T-helper 2 cell treated with Interferon-gamma antibody and Interleukin-4, amounts not matched to agents 5 μg/mL and 100 μg/mL, for 36 hours (primary cell): ENCODE data around the gene ETS1.

Source experiments
- DNase-seq: peaks from one replicate; pipeline ENCODE4 v3.0.0; 2021; ENCODE audit warnings: low spot score
- H3K27ac Mint-ChIP-seq: one replicate; pipeline ENCODE4 v1.8.0; 2021; ENCODE audit warnings: mild to moderate bottlenecking, mixed read lengths
- H3K27me3 Mint-ChIP-seq: one replicate; pipeline ENCODE4 v1.8.0; 2021; ENCODE audit warnings: low read depth, mixed read lengths
- H3K36me3 Mint-ChIP-seq: one replicate; pipeline ENCODE4 v1.8.0; 2021; ENCODE audit warnings: low read depth, mixed read lengths
- H3K4me1 Mint-ChIP-seq: one replicate; pipeline ENCODE4 v1.8.0; 2021; ENCODE audit warnings: low read depth, mixed read lengths
- H3K4me3 Mint-ChIP-seq: one replicate; pipeline ENCODE4 v1.8.0; 2022; ENCODE audit warnings: mild to moderate bottlenecking, moderate library complexity, mixed read lengths
- H3K9me3 Mint-ChIP-seq: one replicate; pipeline ENCODE4 v1.8.0; 2021; ENCODE audit warnings: mixed read lengths

Gene ETS1

DNA sequence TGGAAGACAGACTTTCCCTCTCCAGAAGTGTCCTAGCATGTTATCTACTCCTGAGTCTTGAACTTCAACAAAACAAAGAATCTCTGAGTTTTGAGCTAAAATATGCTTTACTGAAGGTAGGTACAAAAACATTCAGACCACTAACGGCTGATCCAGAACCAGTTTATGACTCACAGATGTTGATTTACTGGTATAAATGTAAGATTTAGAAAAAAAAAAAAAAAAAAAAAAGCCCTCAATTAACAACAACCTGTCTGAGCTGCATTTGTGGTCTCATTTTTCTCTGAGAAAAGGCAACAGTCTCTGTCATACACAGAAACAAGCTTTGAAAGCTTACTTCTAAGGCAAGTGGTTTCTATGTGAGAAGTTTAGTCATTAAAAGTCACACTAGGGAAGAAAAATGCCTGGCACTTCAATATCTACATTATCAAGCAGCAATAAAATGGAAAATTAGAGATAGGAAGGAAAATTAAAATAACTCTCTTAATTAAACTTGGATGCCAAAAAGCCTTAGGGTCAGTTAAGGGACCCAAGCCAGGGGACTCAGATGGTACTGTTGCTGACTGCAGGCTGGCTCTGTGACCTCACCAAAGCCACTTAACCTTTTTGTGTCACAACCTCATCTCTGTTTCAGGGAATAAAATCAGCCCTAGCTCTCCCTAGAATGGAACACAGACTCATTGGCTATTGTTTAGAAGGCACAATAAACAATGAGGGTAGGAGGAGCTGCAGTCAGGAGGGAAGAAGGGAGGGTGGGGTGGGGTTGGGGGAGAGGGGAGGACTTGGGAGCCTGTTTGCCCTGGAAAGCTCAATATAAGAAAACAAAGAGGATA, 61.7 kb downstream of the ETS1 start:
- peak; percentile 48 for DNase-seq
- H3K36me3 Mint-ChIP-seq = peaks cover 12% of the 10 kb centered on the region

DNA sequence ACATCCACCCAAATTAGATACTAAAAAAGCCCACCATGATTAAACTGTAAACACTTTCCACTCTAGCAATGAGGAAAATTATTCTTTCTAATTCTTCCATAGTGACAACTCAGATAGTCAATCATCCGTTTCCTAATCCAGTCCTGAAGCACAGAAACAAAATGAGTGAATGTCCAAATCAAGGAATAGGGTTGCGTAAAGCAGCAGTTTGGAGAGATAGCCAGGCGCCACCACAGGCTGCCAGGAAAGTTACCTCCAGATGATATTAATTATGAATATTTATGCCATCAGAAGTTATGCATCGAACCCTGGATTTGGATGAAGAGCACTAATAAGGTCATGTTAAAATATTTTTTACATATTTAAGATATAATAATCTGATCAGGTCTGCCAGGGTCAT, 63.2 kb downstream of the ETS1 start:
- Mint-ChIP-seq H3K9me3 (no peaks in the 10 kb centered on the region), H3K27me3 (no peaks in the 10 kb centered on the region), H3K4me3 (peak overlapping the region; percentile 86), H3K36me3 (peaks cover 25% of the 10 kb centered on the region), H3K27ac (peak overlapping the region; percentile 97), H3K4me1 (peaks cover 57% of the 10 kb centered on the region)
- no peak for DNase-seq

More for the DNA sequence above, 61.7 kb downstream of the ETS1 start:
- Mint-ChIP-seq H3K4me1 (peaks cover 59% of the 10 kb centered on the region), H3K27ac (peak overlapping the region; percentile 94), H3K27me3 (no peaks in the 10 kb centered on the region), H3K4me3 (peak overlapping the region; percentile 86), H3K9me3 (no peaks in the 10 kb centered on the region)

DNA sequence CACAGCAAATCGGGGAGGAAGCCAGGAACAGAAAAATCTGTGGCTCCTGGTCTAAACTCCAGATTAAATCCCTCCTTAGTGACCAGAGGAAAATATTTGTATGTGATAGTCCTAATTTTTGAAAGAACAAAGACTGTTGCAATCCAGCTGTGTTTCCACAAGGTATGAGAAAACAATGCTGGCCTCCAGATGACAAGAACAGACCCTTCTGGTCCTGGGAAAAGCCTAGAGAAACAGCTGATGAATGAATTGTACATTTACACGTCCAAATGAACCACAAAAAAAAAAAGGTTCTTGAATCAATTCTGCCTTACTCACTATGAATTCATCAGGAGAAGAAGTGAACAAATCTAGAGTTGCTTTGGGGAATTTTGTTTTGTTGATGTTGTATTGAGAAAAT, 63.7 kb downstream of the ETS1 start:
- Mint-ChIP-seq H3K4me3 (peak overlapping the region; percentile 86), H3K27me3 (no peaks in the 10 kb centered on the region), H3K4me1 (peaks cover 55% of the 10 kb centered on the region), H3K36me3 (peaks cover 31% of the 10 kb centered on the region), H3K9me3 (no peaks in the 10 kb centered on the region), H3K27ac (peak overlapping the region; percentile 97)
- no peak for DNase-seq

DNA sequence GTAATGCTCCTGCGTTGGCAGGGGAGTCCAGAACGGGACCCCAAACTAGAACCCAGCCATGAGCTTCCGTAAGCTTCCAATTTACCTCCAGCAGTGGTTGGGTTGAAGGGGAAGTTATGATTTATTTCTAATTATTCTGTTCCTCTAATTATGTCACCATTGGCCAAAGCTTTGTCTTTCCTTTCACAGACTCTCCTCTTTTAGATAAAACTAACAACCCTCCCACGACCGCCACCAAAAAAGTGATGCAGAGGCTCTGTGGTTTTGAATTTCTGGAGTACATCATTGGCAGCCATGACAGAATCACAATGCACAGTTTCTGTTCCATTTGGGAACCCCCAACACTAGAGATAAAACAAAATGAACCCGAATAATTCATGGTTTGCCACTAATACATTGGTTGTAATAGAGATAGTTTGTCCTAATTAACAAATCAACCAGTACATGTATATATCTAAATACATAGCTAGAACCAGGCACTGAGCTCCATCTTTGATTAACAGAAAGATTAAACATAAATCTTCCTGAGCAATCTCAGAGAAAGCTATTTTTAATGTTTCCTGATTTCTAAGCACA, 64.3 kb downstream of the ETS1 start:
- Mint-ChIP-seq H3K9me3 (no peaks in the 10 kb centered on the region), H3K27ac (peak overlapping the region; percentile 97), H3K4me3 (peak overlapping the region; percentile 86), H3K4me1 (peaks cover 52% of the 10 kb centered on the region), H3K36me3 (peaks cover 37% of the 10 kb centered on the region), H3K27me3 (no peaks in the 10 kb centered on the region)
- peak; percentile 77 for DNase-seq

DNA sequence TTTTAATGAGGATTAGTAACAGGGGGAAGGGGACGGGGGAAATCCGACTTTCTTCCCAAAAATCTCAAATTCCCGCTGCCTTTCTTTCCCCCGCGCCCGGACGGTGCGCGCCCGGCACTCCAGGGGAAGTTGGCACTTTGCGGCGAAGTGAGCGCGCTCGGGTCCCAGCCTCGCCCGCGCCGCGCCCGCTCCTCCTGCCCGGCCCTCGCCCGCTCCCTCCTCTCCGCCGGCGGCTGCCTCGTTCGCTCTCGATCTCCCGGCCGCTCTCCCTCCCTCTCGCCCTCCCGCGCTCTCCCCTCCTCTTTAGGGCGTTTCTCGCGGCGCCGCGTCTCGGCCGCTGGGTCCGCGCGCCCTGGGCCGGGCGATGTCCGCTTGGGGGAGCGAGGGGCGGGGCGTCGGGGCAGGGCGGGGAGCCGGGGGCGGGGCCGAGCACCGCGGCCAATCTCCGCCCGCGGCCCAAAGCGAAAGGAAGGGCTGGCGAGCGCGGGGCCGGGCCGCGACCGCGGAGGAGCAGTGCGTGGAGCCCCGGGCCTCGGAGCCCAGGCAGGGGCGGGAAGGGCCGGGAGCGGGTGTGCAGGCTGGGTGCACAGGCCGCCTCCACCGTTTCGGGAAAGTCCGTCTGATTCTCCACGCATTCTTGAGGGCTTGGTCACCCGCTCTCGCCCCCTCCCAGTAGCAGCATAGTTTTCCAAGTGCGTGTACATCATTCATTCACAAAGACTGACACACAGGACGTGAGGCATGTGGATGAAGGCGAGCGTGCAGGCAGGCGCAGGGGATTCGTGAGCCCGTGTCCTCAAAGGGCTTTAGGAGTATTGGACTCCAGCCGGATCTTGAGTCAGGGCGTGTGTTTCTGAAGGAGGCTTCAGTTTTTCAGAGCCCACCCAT, 65.1 kb downstream of the ETS1 start:
- peak; percentile 92 for DNase-seq
- Mint-ChIP-seq H3K27me3 (no peaks in the 10 kb centered on the region), H3K9me3 (no peaks in the 10 kb centered on the region), H3K36me3 (peaks cover 44% of the 10 kb centered on the region), H3K27ac (peak overlapping the region; percentile 97), H3K4me3 (peak overlapping the region; percentile 98), H3K4me1 (peaks cover 47% of the 10 kb centered on the region)

DNA sequence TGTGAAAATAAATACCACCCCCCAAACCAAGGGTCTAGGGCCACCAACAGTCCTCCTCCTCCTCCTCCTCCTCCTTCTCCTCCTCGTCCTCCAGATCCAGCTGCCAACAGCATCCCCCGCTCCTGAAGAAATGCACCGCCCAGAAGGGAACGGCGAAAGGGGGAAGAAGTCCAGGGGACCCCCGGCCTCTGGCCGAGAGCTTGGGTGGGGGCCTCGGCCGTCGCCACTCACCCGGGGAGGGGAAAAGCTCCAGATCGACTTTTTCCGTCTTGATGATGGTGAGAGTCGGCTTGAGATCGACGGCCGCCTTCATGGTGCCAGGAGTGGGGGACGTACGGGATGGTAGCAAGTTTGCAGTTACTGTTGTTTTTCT, 65.7 kb downstream of the ETS1 start:
- Mint-ChIP-seq H3K4me3 (peak overlapping the region; percentile 98), H3K27ac (peak overlapping the region; percentile 93), H3K36me3 (peaks cover 50% of the 10 kb centered on the region), H3K4me1 (peaks cover 44% of the 10 kb centered on the region), H3K27me3 (no peaks in the 10 kb centered on the region), H3K9me3 (no peaks in the 10 kb centered on the region)
- no peak for DNase-seq

DNA sequence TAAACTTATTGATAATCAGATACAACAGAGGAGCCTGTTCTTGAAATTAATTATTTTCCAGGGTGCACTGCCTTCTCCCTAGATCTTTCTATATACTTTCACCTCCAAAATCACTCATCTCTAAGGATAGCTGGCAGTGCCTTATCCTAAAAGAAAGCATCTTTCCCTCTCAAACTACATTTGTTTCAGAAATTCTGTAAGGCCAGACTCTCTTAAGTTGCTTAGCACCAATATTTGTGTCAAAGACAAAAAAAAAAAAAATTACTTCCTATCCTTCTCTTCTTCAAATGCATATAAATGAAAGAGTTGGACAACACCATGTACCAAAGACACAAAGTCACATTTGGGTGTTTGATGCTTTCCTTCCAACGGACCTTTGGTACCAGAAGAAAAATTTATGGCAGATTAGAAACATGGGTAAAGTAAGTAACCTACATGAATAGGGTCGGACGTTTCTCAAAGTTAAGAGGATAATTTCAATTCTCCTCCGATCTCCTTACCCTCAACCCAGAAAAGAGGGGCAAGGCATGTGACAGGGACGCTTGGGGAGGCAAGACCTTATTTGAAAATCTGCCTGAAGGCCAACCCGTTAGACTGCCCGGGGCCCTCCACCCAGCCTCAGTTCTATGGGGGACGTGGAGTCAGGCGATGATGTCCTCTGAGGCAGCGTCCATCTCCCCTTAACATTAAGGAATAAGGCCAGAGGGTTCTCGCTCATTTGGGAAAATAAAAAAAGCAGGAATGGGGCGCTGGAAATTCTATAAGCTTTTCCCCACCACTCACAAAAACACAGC, 66.3 kb downstream of the ETS1 start:
- Mint-ChIP-seq H3K4me3 (peak overlapping the region; percentile 98), H3K27me3 (no peaks in the 10 kb centered on the region), H3K27ac (peak overlapping the region; percentile 93), H3K4me1 (peaks cover 43% of the 10 kb centered on the region), H3K36me3 (peaks cover 56% of the 10 kb centered on the region), H3K9me3 (no peaks in the 10 kb centered on the region)
- DNase-seq = no peak

DNA sequence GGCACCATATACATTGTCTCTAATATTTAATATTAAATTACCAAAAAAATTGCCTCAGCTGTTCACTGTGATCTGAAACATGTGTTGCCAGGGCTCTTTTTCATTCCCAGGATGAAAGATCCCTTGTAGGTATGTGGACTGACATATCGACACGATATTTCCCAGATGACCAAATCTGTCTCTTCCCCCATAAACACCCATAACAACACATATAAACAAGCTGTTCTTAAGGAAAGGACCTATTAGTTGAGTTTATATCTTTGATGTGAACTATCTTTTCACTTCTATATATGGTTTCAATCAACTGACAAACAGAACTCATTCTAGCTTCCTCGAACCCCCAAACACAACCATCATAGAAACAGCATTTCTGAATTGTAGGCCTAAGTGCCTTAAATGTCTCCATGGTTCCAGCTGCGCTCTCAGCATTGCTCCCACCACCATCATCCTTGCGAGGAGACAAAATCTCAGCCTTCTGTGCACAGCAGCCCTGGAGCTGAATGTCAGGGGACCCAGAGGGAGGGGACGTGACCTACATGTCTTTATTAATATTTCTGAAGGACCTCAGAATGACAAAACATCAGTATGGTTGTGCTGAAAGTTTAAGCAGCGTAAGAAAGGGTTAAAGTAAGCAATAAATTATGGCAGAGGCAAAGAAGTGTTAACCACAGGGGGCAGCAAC, 67.0 kb downstream of the ETS1 start:
- no peak for DNase-seq
- Mint-ChIP-seq H3K27me3 (no peaks in the 10 kb centered on the region), H3K36me3 (peaks cover 64% of the 10 kb centered on the region), H3K4me3 (peak overlapping the region; percentile 98), H3K27ac (peak overlapping the region; percentile 93), H3K9me3 (no peaks in the 10 kb centered on the region), H3K4me1 (peaks cover 43% of the 10 kb centered on the region)

DNA sequence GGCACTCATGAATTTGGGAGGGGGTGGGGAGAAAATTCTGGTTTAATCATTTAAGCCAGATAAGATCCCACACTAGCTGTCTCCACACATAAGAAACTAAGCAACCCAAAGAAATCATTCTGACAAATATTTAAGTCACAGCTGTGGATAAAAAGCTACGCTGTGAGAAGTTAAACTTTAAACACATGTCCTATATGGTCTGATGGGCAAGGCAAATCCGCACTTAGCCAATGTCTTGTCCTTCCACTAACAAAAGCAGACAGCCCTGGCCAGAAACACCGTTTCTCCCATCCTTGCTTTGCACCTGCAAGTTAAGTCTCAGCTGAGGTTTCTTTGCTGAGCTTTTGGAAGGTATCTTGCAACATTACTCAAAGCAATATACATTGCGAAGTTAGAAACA, 68.0 kb downstream of the ETS1 start:
- H3K36me3 Mint-ChIP-seq = peaks cover 74% of the 10 kb centered on the region
- DNase-seq = no peak
- H3K27ac Mint-ChIP-seq = peak overlapping the region; percentile 93
- H3K9me3 Mint-ChIP-seq = no peaks in the 10 kb centered on the region
- H3K4me1 Mint-ChIP-seq = peaks cover 43% of the 10 kb centered on the region
- peak overlapping the region; percentile 98 for H3K4me3 Mint-ChIP-seq
- no peaks in the 10 kb centered on the region for H3K27me3 Mint-ChIP-seq

DNA sequence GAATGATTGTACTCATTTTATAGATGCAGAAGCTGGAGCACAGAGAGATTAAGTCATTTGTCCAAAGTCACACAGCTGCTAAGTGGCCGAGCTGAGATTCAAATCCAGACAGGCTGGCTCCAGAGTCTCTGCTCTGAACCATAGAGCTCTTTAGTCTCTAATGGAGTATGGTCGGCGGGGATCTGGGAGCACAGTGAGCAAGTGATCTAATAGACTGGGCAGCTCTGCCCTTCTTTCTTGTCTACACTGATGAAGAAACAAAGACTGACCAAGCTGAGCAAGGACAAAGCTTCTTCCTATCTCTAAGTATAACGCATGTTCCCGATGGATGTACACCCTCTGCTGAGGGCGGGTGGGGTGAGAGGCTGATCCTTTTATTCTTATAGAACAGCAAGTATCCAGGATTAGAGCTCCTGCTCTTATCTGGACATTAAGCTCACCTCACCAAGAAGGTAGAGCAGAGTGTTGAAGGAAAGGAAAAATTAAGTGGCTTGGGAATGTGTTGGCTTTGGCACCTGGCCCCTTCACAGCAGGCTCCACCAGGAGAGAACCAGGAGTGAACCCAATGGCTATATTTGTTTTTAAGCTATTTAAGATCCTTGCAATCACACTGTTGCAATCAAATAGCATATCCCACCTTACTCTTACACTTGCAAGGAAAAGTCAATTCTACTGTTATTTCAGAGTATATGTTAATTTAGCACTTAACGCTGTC, 68.7 kb downstream of the ETS1 start:
- DNase-seq = no peak
- Mint-ChIP-seq H3K36me3 (peaks cover 81% of the 10 kb centered on the region), H3K27ac (peak overlapping the region; percentile 93)

DNA sequence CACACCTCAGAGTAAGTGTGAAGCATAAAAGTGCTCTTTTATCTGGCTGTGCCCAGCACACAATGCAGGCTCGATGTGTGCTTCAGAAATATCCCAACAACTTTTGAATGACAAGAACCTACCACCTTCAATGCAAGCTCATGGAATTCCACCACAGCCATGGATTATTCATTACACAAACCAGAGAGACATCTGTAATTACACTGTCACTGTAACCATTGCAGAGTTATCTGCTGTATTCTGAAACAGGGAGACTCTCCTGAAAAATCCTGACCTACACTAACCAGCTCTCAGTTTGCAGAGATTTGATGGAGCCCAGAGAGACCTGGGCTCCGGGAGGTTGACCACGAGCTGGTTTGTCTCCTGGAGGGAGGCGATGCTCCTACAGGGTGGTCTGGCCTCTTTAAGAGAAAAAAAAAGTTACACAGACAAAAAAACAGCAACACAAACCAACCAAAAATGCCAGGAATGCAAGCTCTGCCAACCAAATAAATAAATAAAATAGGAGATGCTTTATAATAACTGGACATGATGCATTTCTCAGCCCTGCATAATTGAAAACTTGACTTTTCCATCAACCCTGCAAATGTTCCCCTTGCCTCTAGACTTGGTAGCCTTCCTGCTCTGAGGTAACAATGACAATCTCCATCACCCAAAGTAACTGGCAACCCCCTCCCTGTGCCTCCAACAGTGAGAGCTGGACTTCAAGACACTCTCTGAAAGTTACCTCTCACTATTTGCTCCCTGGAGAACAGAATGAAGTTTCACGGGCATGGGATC, 69.7 kb downstream of the ETS1 start:
- peaks cover 91% of the 10 kb centered on the region for H3K36me3 Mint-ChIP-seq
- peak overlapping the region; percentile 93 for H3K27ac Mint-ChIP-seq
- H3K4me3 Mint-ChIP-seq = peak overlapping the region; percentile 98
- H3K9me3 Mint-ChIP-seq = no peaks in the 10 kb centered on the region
- no peaks in the 10 kb centered on the region for H3K27me3 Mint-ChIP-seq
- no peak for DNase-seq
- peaks cover 47% of the 10 kb centered on the region for H3K4me1 Mint-ChIP-seq

More for the DNA sequence above, 68.7 kb downstream of the ETS1 start:
- Mint-ChIP-seq H3K9me3 (no peaks in the 10 kb centered on the region), H3K4me1 (peaks cover 45% of the 10 kb centered on the region), H3K4me3 (peak overlapping the region; percentile 98), H3K27me3 (no peaks in the 10 kb centered on the region)

DNA sequence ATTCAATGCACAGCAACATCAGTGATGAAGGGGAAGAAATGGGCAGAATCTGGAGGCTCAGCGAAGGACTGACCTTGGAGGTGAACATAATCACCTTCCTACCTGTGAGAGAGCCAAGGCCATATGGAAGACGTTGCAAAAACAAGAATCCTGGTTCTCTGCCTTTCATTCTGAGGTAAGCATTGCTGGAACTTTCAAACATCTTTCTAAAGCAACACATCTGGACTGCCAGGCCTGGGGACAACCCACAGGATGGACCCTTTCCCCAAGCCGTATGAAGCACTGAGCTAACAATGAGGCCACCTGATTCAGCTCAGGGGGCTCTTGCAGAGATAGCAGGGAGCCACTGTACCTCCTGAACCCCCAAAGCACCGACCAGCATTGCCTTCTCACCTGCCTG, 70.5 kb downstream of the ETS1 start:
- Mint-ChIP-seq H3K4me1 (peaks cover 54% of the 10 kb centered on the region), H3K27ac (peak overlapping the region; percentile 93), H3K27me3 (no peaks in the 10 kb centered on the region), H3K9me3 (no peaks in the 10 kb centered on the region), H3K4me3 (peak overlapping the region; percentile 98), H3K36me3 (peaks cover 98% of the 10 kb centered on the region)
- DNase-seq = no peak
